Effector CD4-positive, alpha-beta T cell (primary cell): ENCODE measurements around the gene PCK2.

Experiments used
- DNase-seq: peaks from one replicate; pipeline ENCODE4 v3.0.0-alpha.2; 2020

The PCK2 gene

DNA sequence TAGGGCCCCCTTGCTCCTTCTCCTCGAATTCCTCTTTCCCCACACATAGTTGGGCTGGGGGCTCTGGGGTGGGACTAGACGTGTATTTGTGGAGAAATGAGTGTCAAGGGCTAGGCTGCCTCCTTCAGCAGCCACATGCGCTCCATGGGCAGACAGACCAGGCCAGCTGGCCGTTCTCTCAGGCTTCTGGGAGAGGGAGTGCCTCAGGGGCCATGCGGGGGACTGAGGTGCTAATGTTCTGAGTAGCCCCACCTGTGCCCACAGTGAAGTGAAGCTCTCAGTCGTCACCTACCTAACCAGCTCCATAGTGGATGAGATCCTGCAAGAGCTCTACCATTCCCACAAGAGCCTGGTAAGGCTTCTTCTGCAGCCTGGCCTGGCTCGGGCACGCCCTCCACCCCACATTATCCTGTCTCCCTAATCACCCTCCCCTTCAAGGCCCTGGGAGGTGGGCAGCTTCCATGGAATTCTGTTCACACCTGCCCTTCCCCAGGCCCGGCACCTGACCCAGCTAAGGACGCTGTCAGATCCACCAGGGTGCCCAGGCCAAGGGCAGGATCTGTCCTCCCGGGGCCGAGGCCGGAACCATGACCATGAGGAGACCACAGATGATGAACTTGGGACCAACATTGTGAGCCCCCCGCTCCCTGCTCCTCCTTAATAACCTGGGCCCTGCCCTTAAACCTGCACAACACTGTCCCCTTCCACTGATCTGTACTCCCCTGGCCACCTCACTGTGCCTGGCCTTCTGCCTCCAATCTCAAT, 31.7 kb upstream of the PCK2 start:
- DNase-seq, result no peak

GRCh38 chr14:24063263-24063836, 30.8 kb upstream of the PCK2 start:
- DNase-seq, result no peak

- DNase-seq, result no peak
Measured at GRCh38 chr14:24064091-24064795, 29.9 kb upstream of the PCK2 start.

DNA sequence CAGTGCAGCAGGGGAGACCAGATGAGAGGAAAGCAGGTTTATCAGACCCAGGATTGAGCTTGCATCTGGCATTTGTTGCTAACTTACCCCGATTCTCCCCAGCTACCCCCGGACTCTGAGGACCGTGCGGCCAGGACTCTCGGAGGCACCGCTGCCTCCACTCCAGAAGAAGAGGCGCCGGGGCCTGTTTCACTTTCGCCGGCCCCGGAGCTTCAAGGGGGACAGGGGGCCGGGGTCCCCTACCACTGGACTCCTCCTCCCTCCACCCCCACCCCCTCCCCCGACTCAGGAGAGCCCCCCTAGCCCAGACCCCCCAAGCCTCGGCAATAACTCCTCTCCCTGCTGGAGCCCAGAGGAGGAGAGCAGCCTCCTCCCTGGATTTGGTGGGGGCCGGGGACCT, 29.3 kb upstream of the PCK2 start:
- DNase-seq, result no peak

- DNase-seq, result no peak
Measured at GRCh38 chr14:24065408-24065807, 28.7 kb upstream of the PCK2 start.

DNA sequence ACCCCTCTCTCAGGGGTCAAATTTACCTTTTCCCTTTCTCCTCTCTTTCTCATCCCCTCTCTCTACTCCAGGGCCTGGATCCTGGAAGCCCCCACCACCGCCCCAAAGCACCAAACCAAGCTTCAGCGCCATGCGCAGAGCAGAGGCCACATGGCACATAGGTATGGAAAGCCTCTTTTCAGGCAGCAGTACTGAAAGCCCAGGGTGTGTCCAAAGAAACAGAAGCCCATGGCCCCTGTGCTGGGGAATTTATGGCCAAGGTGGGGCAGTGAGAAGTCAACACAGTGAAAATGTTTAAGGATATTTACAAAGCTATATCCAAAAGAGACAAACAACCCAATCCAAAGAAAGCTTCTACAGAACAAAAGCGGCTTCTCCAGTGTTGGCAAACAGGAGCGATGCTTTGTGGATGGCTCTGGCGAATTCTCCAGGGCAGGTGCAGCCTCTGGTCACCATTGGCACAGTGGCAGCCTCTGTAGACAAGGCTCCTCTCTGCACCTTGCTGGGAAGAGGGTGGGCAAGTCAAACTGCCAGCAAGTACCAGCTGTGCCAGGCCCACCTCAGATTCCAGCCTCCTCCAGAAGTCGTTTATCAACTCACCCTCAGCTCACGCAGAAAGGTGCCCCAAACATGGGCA, 27.5 kb upstream of the PCK2 start:
- DNase-seq, result no peak

GRCh38 chr14:24067133-24068082, 26.7 kb upstream of the PCK2 start:
- DNase-seq, result no peak

- no peak for DNase-seq
Measured at GRCh38 chr14:24068711-24069410, 25.2 kb upstream of the PCK2 start.

GRCh38 chr14:24069411-24069735, 24.7 kb upstream of the PCK2 start:
- DNase-seq, result no peak

DNA sequence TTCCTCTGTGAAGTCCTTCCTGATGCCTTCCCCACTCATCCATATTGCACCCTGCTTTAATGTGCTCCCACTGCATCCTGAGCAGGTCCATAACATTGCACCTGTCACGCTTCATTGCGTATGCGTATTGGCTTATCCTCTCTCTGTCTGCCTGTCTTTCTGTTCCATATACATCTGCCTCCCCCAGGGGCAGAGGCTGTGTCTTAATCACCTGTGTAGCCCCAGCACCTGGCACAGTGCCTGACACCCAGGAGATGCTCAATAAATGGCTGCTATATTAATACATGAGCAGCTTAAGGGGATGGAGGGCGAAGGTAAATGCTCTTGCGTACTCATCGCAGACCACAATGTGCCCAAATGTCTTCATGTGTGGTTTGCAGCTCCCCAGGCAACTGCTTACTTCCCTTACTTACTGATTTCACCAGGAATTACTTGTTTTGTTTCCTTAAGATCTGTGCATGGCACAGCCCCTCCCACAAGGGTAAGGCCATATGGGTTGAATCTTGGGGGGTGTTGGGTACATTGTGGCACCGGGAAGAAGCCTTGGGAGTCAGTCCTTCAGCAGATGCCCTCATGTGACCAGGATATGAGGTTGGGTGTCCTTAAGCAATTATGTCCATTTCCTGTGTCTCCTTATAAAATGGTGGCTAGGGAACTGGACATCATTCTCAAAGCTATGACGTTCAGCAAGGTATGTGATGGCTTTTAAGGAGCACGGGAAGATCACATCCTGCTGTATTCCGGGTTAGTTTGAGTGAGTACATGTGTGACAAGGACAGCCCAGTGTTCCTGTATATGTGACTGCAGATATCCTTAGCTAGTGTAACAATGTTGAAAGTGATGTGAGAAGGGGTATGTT, 23.6 kb upstream of the PCK2 start:
- DNase-seq, result no peak

DNA sequence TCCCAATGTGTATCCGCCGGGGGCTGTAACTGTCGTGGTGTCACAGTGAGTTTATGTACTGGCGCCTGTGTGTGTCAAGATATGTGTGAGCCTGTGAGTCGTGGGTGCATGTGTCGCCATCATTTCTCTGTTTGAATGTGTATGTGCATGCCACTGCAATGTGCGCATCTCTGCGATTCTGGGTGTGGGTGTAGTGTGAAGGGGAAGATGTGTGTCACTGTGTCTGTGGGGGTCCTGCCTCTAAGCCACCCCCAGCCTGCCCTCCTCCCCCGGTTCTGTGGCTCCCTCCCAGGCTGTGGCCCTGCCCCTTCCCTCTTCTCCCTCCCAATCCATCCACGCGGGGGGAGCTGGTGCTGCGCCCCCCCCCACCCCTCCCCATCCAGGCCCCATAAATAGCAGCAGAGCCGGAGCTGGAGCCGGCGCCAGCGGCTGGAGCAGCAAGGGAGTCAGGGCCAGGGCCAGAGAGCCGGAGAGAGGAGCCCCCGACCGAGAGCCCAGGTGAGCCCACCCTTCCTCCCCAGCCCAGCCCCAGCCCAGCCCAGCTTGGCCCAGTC, 22.9 kb upstream of the PCK2 start, which contains the start of gene CPNE6:
TSS of gene CPNE6 (plus strand) at position 419 of the 554 bp plus-strand sequence. CDS start 1,375 bp downstream, outside the sequence.
- DNase-seq, result no peak

GRCh38 chr14:24071836-24072430, 22.2 kb upstream of the PCK2 start:
- DNase-seq, result no peak

- DNase-seq, result no peak
Measured at GRCh38 chr14:24072436-24072835, 21.7 kb upstream of the PCK2 start.

DNA sequence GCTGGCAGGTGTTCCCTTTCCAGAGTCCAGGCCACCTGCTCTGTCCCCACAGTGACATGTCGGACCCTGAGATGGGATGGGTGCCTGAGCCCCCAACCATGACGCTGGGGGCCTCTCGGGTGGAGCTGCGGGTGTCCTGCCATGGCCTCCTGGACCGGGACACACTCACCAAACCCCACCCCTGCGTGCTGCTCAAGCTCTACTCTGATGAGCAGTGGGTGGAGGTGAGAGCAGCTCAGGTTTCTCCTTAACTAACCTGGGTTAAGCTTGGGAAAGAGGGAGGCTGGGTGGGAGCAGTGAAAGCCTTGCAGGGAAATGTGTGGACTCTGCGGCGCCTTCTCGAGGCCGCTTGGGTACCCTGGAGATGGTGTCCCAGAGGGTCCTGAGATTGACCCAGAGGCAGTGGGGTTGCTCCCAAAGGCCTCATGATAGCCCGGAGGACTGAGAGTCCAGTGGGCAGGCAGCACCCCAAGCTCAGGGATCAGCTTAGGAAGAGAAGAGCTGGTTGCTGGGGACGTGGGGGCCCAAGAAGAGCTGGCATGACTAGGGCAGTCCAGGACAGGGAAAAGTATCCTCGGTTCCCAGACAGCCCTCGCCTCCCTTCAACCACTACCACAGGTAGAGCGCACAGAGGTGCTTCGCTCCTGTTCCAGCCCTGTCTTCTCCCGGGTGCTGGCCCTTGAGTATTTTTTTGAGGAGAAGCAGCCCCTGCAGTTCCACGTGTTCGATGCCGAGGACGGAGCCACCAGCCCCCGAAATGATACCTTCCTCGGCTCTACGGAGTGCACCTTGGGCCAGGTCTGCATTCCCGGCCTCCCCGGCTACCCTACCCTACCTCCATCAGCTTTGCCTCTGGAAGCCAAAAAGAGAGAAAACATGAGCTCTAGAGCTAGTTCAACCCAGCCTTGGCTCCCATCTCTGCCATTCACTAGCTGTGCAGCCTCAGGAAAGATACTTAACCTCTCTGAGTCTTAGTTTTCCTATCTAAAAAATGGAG, 20.9 kb upstream of the PCK2 start:
- no peak for DNase-seq

GRCh38 chr14:24074625-24075484, 19.3 kb upstream of the PCK2 start:
- DNase-seq, result no peak

- DNase-seq, result no peak
Measured at GRCh38 chr14:24075485-24076301, 18.4 kb upstream of the PCK2 start.

- DNase-seq, result no peak
Measured at GRCh38 chr14:24076302-24076601, 17.9 kb upstream of the PCK2 start.
